Trophoblast cell (in vitro differentiated cells and primary cell): ENCODE data around the gene PCDHGA4.

Experiments
- DNase-seq, 2 donors: peaks; one replicate each; pipeline ENCODE4 v3.0.0-alpha.2; 2016
- H2AFZ ChIP-seq: 2 replicates; pipeline ENCODE4 v1.6.1; 2013; ENCODE audit warnings: low read length, moderate library complexity, mild to moderate bottlenecking; ENCODE audit not compliant: insufficient read depth, poor library complexity
- H2AK5ac ChIP-seq: 2 replicates; pipeline ENCODE4 v1.6.1; 2013; ENCODE audit warnings: mild to moderate bottlenecking, low read length
- H2BK120ac ChIP-seq: 2 replicates; pipeline ENCODE4 v1.6.1; 2013; ENCODE audit warnings: low read length, mild to moderate bottlenecking, moderate library complexity; ENCODE audit not compliant: insufficient read depth, poor library complexity
- H2BK12ac ChIP-seq: 2 replicates; pipeline ENCODE4 v1.6.1; 2013; ENCODE audit warnings: mild to moderate bottlenecking, low read length, moderate library complexity
- H2BK5ac ChIP-seq: 2 replicates; pipeline ENCODE4 v1.6.1; 2013; ENCODE audit warnings: low read length, low read depth, moderate library complexity, mild to moderate bottlenecking; ENCODE audit not compliant: poor library complexity
- H3K14ac ChIP-seq: 2 replicates; pipeline ENCODE4 v1.6.1; 2013; ENCODE audit warnings: mild to moderate bottlenecking, low read length
- H3K18ac ChIP-seq: 2 replicates; pipeline ENCODE4 v1.6.1; 2013; ENCODE audit warnings: mild to moderate bottlenecking, low read length
- H3K23ac ChIP-seq: 2 replicates; pipeline ENCODE4 v1.6.1; 2013; ENCODE audit warnings: low read length
- H3K27ac ChIP-seq: 2 replicates; pipeline ENCODE4 v1.5.1; 2013; ENCODE audit warnings: low read depth, mild to moderate bottlenecking, inconsistent platforms, low read length, moderate library complexity
- H3K27me3 ChIP-seq: 2 replicates; pipeline ENCODE4 v1.6.1; 2013; ENCODE audit warnings: inconsistent platforms, mild to moderate bottlenecking, low read length, moderate library complexity; ENCODE audit not compliant: insufficient read depth
- H3K36me3 ChIP-seq, 2 experiments: 1 replicate in 1 of 2; 2 replicates in 1 of 2; pipeline ENCODE4 v1.6.1; 2013; ENCODE audit warnings: low read length in 2 of 2, mild to moderate bottlenecking in 2 of 2, moderate library complexity in 1 of 2; ENCODE audit not compliant: insufficient read depth in 2 of 2, control insufficient read depth in 1 of 2
- H3K4ac ChIP-seq: 2 replicates; pipeline ENCODE4 v1.6.1; 2013; ENCODE audit warnings: low read depth, mild to moderate bottlenecking, low read length, moderate library complexity
- H3K4me1 ChIP-seq, 2 experiments: 1 replicate in 1 of 2; 2 replicates in 1 of 2; pipeline ENCODE4 v1.6.1; 2013; ENCODE audit warnings: low read length in 2 of 2, mild to moderate bottlenecking in 2 of 2, moderate library complexity in 1 of 2; ENCODE audit not compliant: insufficient read depth in 2 of 2, control insufficient read depth in 1 of 2
- H3K4me2 ChIP-seq: 2 replicates; pipeline ENCODE4 v1.6.1; 2013; ENCODE audit warnings: inconsistent platforms, mild to moderate bottlenecking, low read length, moderate library complexity
- H3K4me3 ChIP-seq: 2 replicates; pipeline ENCODE4 v1.5.1; 2013; ENCODE audit warnings: mild to moderate bottlenecking, low read depth, low read length, inconsistent platforms
- H3K79me1 ChIP-seq: one replicate; pipeline ENCODE4 v1.6.1; 2013; ENCODE audit warnings: low read length
- H3K79me2 ChIP-seq: 2 replicates; pipeline ENCODE4 v1.6.1; 2013; ENCODE audit warnings: low read length, mild to moderate bottlenecking; ENCODE audit not compliant: control insufficient read depth, insufficient read depth, poor library complexity
- H3K9ac ChIP-seq: 2 replicates; pipeline ENCODE4 v1.6.1; 2013; ENCODE audit warnings: mild to moderate bottlenecking, low read length
- H3K9me3 ChIP-seq: 2 replicates; pipeline ENCODE4 v1.6.1; 2013; ENCODE audit warnings: low read depth, mild to moderate bottlenecking, control low read depth, inconsistent platforms, low read length; ENCODE audit not compliant: insufficient read depth
- H4K12ac ChIP-seq: 2 replicates; pipeline ENCODE4 v1.6.1; 2013; ENCODE audit warnings: low read depth, mild to moderate bottlenecking, low read length, moderate library complexity
- H4K8ac ChIP-seq: 2 replicates; pipeline ENCODE4 v1.6.1; 2013; ENCODE audit warnings: low read depth, mild to moderate bottlenecking, low read length, moderate library complexity
- H4K91ac ChIP-seq: one replicate; pipeline ENCODE4 v1.6.1; 2013; ENCODE audit warnings: low read depth, mild to moderate bottlenecking, low read length, moderate library complexity
- WGBS: extraction: QIAGEN DNeasy Blood & Tissue Kit; methylation state at CpG from one replicate; pipeline ENCODE4 v1.1.7; 2013; ENCODE audit warnings: missing lambda C conversion rate; ENCODE audit not compliant: insufficient read length, insufficient coverage; ENCODE audit errors: extremely low coverage; 5-methylcytosine and 5-hydroxymethylcytosine counted together

Gene PCDHGA4

GRCh38 chr5:141366016-141366896, 11.4 kb downstream of the PCDHGA4 start:
- no peaks in the 10 kb centered on the region for H3K4me1 ChIP-seq
- H3K9ac ChIP-seq = no peak overlapping the region
- no peak overlapping the region for H3K14ac ChIP-seq
- H2AK5ac ChIP-seq = no peak overlapping the region
- H4K91ac ChIP-seq = no peak overlapping the region
- H3K9me3 ChIP-seq = peaks cover 34% of the 10 kb centered on the region
- no peaks in the 10 kb centered on the region for H3K27me3 ChIP-seq
- no peak overlapping the region for H2BK120ac ChIP-seq
- no peak overlapping the region for H3K4me2 ChIP-seq
- no peak overlapping the region for H3K18ac ChIP-seq
- no peak for DNase-seq
- H3K79me1 ChIP-seq = no peaks in the 10 kb centered on the region
- no peak overlapping the region for H4K8ac ChIP-seq
- no peaks in the 10 kb centered on the region for H3K79me2 ChIP-seq
- no peak overlapping the region for H3K23ac ChIP-seq
- no peak overlapping the region for H2BK12ac ChIP-seq
- H3K36me3 ChIP-seq = peaks cover 2 to 3% of the 10 kb centered on the region in 2 experiments
- no peak overlapping the region for H3K4me3 ChIP-seq
- WGBS = no CpG with 5 or more reads among the region's 46 CpGs
- no peak overlapping the region for H4K12ac ChIP-seq
- no peak overlapping the region for H3K4ac ChIP-seq
- no peak overlapping the region for H3K27ac ChIP-seq
- H2AFZ ChIP-seq = no peak overlapping the region
- H2BK5ac ChIP-seq = no peak overlapping the region

- Histone ChIP-seq H2BK5ac (no peak within 1 kb of the TSS), H4K8ac (no peak within 1 kb of the TSS), H2BK12ac (no peak within 1 kb of the TSS), H4K91ac (no peak within 1 kb of the TSS), H4K12ac (no peak within 1 kb of the TSS), H3K79me2 (no peaks in the 10 kb centered on the region), H2AFZ (no peak within 1 kb of the TSS), H3K36me3 (peaks cover 2 to 3% of the 10 kb centered on the region in 2 experiments), H3K9ac (no peak within 1 kb of the TSS), H3K9me3 (peaks cover 38% of the 10 kb centered on the region), H3K27ac (no peak within 1 kb of the TSS), H3K79me1 (no peaks in the 10 kb centered on the region), H2BK120ac (no peak within 1 kb of the TSS), H3K4ac (no peak within 1 kb of the TSS), H3K4me1 (no peaks in the 10 kb centered on the region), H3K4me2 (no peak within 1 kb of the TSS), H2AK5ac (no peak within 1 kb of the TSS), H3K14ac (no peak within 1 kb of the TSS), H3K27me3 (no peaks in the 10 kb centered on the region), H3K4me3 (no peak within 1 kb of the TSS), H3K18ac (no peak within 1 kb of the TSS), H3K23ac (no peak within 1 kb of the TSS)
- WGBS = no CpG with 5 or more reads among the region's 32 CpGs
- DNase-seq = no peak
Measured at GRCh38 chr5:141369994-141370848, 15.4 kb downstream of the PCDHGA4 start, which contains the start of gene PCDHGB3. Gene PCDHGB3, plus strand, starts transcription at chr5:141370242. Its CDS starts 153 bp downstream, at chr5:141370395.

- Histone ChIP-seq H4K8ac (no peak overlapping the region), H3K36me3 (peaks cover 2 to 3% of the 10 kb centered on the region in 2 experiments), H3K27me3 (no peaks in the 10 kb centered on the region), H4K12ac (no peak overlapping the region), H2AK5ac (no peak overlapping the region), H3K4me2 (no peak overlapping the region), H3K4me3 (peak overlapping the region; percentile 13), H3K4ac (no peak overlapping the region), H3K27ac (no peak overlapping the region), H3K79me1 (no peaks in the 10 kb centered on the region), H3K9me3 (peaks cover 36% of the 10 kb centered on the region), H2AFZ (no peak overlapping the region), H3K9ac (no peak overlapping the region), H3K23ac (no peak overlapping the region), H4K91ac (no peak overlapping the region), H2BK12ac (no peak overlapping the region), H3K4me1 (no peaks in the 10 kb centered on the region), H3K14ac (no peak overlapping the region), H3K79me2 (no peaks in the 10 kb centered on the region), H2BK5ac (no peak overlapping the region), H2BK120ac (no peak overlapping the region), H3K18ac (no peak overlapping the region)
- no CpG with 5 or more reads among the region's 69 CpGs for WGBS
- DNase-seq = no peak
Measured at GRCh38 chr5:141371572-141372475, 17.0 kb downstream of the PCDHGA4 start.
